Hematopoietic multipotent progenitor cell treated with erythropoietin and hydrocortisone succinate and interleukin-3 and kit ligand, for 4 days (in vitro differentiated cells): ENCODE data around the gene PRSS38.

ENCODE experiments used
- DNase-seq: peaks from one replicate; pipeline ENCODE4 v3.0.0-alpha.2; 2015

The PRSS38 gene

DNA sequence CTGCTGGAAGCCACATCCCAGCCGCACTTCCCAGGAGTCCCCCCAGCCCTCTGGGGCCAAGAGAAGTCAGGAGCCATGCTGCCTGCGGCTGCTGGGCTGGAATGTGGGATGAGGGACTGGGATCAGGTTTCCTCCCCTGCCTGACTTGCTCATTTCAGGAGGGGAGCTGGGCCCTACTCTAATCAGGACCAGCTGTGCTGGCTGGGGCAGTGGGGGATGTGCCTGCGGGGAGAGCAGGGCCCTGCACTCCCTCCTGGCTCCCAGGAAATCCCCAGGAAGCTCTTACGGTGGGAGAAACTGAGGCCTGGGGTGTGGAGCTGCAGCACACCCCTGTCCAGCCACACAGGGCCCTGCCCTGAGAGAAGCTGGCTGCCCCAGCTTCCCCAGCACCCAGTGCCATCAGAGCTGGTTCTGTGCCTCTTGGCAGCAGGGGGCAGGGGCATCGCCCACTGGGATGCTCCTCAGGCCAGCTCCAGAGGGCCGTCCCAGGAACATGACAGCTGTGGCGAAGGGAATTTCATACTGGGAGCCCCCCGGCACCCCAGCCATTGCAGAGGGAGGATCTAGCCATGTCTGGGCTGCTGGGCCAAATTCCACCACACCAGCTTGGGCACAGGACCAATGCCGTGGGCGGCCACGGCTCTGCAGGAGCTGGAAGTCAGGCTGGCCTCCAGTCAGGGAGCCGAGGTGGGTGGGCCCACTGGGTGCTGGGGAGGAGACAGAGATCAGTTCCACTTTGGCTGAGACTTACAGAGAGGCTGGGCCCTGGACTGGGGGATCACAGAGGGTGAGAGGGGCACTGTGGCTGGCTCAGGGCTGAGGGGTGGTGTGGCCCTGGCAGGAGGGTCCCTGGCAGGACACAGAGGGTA is 21.3 kb upstream of the PRSS38 start:
- no peak for DNase-seq

DNA sequence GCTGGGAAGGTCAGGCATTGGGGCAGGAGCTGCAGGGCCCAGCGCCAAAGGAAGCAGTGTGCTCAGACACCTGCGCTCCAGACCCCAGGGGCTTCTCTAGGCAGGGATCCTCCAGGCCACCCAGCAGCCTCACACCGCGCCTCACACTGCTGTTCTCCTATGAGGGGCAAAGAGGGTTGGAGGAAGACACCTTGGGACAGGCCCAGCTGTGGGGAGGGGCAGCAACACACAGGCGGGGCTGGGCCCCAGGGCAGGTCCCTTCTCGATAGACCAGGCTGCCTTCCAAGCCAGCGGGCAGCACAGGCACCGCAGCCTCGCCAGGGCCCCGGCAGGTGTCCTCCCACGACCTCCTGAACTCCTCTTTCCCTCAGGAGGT is 20.7 kb upstream of the PRSS38 start:
- DNase-seq: no peak

DNA sequence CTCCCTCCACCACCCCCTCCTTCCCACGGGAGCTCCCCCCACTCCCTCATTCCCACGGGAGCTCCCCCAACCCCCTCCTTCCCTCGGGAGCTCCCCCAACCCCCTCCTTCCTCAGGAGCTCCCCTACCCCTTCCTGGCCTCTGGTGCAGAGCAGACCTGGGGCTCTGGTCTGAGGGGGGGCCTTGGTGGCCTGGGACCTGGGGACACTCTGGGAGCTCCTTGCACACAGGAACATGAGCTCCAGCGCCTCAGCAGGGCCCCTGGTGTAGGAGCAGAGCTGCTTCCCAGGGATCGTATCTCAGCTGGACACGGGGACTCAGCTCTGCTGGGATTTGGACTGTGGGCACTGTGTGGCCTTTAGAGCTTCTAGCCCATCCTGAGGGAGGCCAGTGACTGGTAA is 19.7 kb upstream of the PRSS38 start:
- no peak for DNase-seq

DNA sequence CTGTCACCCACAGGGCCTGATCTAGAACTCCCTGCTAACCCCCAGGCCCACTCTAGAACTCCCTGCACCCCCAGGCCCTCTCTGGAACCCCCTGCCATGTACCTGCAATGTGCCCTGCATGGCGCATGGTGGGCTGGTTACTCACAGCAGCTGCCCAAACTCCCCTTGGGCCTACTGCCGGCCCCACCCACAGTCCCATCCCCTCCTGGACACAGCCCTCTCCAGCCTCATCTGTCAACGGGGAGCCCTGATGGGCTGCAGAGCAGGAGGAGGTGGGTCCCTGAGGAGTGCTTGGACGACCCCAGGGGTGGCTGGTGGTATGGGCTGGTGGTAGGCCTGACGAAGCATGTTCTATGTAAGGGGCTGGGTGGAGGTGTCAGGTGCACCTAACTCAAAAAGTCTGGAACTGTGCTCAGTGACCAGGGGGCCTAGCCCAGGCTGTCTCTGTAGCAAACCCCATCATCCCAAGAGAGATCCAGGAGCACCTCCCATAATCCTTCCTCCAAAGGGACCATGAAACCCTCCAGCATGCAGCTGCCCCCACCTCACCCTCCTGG is 19.0 kb upstream of the PRSS38 start:
- no peak for DNase-seq

DNA sequence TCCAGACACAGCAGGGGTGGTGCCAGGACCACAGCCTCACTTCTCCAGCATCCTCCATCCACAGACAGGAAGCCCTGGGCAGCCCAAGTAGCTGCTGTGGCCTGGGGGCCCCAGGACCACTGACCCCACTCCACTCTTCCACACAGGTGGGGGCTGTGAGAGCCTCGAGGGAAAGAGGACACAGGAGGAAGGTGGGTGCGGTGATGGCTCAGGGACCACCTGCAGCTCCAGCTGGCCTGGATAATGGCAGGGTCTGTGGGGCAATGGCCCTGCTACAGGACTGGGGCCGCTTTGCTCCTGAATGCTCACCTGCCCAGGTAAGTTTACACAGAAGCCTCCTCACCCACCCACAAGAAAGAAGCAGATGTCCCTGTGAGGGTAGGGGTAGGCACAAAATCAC is 18.3 kb upstream of the PRSS38 start:
- DNase-seq: no peak

DNA sequence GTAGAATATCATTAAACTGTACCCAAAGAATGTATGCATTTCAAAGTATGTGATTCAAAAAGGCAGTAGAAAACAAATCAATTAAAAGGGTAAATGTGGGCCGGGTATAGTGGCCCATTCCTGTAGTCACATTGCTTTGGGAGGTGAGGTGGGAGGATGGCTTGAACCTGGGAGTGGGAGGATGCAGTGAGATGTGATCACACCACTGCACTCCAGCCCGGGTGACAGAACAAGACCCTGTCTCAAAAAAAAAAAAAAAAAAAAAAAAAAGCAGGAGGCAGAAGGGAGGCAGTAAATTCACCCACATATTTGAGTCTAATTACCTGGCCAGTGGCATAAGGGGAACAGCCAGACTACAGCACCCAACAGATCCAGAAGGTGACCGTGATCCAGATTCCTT is 17.9 kb upstream of the PRSS38 start:
- DNase-seq: no peak

DNA sequence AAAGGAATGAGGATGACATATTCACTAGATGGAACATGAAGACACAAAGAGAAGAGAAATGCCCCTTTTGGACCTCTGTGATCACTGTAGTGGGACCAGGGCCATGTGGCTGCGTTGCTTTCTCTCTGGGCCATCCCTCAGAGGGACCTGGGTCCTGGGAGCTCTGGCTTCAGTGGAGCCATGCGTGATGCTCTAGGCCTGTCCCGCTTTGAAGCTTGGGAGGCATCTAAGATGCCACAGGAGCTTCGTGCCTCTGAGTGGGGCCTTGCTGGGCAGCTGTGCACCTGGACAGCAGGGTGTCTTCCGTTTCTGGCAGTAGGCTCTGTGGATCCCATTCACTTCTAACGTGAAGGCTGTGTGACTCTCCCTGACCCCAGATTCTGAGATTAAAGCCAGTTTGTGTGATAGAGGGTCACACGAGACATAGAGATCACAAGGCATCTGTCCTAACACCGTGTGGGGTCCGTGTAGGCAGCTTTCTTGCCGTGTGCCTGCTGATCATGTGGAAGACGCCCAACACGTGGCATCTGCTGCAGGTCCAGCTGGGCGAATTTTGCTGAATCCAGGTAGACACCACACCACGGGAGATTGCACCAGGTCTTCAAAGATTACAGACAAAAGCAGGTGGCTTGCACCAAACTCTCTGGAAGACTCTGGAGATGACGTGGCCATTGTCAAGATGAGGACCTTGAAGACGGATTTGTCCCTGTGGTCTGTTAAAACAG is 17.2 kb upstream of the PRSS38 start:
- no peak for DNase-seq

DNA sequence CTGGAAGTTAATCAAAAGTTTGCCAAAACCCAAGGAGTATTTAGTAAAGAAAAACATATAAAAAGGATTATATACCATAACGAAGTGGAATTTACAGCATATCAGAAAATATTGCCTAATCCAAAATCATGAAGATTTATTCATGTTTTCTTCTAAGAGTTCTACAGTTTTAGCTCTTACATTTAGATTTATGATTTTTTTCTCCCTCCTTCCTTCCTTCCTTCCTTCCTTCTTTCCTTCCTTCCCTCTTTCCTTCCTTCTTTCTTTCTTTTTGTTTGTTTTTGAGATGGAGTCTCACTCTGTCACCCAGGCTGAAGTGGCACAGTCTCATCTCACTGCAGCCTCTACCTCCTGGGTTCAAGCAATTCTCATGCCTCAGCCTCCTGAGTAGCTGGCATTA is 15.7 kb upstream of the PRSS38 start:
- no peak for DNase-seq

DNA sequence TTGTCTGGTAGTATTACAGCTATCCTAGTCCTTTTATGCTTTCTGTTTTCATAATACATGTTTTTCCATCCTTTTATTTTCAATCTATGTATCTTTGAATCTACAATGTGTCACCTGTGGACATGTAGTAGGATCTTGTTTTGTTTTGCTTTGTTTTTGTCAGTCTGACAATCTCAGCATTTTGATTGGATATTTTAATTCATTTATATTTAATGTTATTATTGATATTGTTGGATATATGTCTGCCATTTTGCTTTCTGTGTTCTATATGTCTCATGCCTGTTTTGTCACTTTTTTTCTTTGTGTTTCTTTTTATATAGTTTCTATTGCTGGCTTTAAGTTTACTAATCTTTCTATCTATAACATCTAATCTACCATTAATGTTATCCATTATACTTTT is 11.5 kb upstream of the PRSS38 start:
- DNase-seq: no peak

DNA sequence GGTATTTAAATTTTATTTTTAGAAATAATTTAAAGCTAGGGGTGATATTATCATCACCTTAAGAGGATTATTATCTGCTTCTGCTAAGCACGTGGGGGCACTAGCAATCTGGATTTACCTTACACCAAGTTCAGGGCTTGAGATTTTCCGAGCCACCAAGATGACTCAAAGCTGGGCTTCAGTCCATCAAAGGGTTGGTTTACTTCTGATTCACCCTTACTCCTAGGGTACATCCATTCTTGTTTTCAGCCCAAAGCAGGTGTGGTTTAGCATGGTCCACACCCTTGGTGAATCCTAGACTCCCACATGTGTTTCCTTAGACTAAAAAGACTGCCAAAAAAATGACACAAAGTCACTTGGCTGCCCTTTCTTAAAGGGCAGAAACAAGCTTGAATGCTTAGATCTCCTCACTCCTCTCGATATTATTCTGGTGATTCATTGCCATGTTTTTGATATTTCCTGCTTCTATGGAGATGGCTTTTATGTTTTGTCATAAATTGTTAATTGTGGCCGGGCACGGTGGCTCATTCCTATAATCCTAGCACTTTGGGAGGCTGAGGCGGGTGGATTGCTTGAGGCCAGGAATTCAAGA is 9.8 kb upstream of the PRSS38 start:
- no peak for DNase-seq

DNA sequence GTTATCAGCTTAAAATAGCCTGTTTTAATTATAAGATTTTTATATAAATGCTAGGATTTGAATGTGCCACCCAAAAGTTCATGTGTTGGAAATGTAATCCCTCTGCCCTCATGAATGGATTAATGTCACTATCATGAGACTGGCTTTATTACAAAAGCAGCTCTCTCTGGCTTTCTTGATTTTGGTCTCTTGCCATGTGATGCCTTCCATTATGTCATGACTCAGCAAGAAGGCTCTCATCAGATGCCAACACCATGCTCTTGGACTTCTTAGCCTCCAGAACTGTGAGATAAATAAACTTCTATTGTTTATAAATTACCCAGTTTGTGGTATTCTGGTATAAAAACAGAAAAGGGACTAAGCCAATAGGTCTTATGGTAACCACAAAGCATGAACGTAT is 6.9 kb upstream of the PRSS38 start:
- peak; percentile 21 for DNase-seq

DNA sequence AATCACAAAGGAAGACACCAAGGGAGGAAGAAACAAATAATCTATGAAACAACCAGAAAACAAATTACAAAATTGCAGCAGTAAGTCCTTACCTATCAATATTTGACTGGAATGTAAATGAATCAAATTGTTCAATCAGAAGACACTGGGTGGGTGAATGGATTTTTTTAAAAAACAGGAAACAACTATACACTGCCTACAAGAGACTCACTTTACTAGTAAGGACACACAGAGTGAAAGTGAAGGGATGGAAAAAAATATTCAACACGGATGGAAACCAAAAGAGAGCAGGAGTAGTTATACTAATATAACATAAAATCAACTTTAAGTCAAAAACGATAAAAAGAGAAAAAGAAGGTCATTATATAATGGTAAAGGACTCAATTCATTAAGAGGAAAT is 6.4 kb upstream of the PRSS38 start:
- no peak for DNase-seq

DNA sequence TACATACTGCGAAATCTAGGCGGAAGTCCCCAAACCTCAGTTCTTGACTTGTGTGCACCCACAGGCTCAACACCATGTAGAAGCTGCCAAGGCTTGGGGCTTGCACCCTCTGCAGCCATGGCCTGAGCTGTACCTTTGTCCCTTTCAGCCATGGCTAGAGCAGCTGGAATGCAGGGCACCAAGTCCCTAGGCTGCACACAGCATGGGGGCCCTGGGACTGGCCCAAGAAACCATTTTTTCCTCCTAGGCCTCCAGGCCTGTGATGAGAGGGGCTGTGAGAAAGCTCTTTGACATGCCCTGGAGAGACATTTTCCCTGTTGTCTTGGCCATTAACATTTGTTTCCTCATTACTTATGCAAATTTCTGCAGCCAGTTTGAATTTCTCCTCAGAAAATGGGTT is 1.5 kb upstream of the PRSS38 start:
- no peak for DNase-seq

DNA sequence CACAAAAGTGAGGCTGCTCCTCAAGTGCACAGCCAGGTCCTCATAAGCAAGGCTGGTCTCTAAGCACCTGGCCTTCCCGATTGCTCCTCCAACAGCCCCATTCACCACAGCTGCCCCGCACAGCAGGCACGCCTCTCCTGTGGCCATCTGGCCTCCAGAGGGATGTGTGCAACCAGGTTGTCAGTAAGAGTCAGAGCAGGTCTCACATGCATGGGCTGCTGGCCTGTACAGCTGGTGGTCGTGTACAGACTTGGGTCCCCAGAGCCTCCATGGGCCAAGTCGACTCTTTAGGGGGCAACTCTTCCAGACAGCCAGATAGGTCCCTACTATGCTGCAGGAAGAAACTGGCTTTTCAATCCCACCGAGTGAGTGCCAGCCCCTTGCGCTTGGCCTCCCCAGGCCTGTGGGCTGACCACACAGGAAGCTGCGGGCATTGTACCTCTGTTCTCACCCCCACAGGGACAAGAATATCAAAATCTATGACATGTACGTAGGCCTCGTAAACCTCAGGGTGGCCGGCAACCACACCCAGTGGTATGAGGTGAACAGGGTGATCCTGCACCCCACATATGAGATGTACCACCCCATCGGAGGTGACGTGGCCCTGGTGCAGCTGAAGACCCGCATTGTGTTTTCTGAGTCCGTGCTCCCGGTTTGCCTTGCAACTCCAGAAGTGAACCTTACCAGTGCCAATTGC is 1.4 kb downstream of the PRSS38 start:
- no peak for DNase-seq

DNA sequence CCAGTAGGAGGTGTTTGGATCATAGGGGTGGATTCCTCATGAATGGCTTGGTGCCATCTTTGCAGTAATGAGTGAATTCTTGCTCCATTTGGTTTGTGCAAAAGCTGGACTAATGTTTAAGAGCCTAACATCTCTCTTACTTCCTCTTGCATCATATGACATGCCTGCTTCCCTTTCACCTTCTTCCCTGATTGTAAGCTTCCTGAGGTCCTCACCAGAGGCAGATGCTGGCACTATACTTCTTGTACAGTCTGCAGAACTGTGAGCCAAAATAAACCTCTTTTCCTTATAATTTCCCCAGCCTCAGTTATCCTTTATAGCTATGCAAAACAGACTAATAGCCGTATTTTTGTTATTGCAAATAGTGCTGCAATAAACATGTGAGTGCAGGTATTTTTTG is 8.1 kb downstream of the PRSS38 start:
- no peak for DNase-seq

DNA sequence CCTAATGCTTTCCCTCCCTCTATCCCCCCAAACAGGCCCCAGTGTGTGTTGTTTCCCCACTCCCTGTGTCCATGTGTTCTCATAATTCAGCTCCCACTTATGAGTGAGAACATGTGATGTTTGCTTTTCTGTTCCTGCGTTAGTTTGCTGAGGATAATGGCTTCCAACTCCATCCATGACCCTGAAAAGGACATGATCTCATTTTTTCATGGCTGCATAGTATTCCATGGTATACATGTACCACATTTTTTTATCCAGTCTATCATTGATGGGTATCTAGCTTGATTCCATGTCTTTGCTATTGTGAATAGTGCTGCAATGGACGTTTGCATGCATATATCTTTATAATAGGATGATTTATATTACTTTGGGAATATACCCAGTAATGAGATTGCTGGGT is 8.7 kb downstream of the PRSS38 start:
- no peak for DNase-seq

DNA sequence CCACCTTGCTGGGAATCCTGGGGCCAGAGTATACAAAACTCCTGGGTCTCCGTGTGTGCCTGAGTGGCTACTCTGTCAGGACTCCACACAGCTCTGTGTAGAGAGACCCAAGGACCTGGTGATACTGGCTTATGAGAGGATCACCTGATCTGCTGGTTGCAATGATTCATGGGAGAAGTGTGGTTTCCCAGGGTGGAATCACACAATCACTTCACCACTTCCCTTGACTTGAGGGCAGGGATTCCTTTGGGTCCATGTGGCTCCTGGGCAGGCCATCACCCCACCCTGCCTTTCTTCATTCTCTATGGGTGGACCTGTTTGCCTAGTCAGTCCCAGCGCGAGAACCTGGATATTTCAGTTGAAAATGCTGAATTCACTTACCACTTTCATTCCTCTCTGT is 13.3 kb downstream of the PRSS38 start:
- no peak for DNase-seq

DNA sequence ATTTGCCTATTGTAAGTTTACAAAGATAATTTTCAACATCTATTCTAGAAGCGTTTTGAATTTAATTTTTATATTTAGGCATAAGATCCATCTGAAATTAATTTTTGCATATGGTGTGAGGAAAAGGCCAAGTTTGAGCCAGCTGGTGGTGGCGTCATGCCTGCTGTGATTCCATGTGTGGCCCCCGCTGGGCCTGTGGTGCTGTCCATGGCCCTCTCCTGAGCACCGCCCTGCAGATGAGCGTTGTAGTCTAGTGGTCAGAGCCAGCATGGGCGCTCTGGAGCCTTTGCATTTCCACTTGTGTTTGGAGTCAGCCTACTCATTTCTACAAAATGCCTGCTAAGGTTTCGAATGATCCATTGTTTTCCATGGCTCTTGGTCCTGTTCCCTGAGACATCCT is 22.7 kb downstream of the PRSS38 start:
- DNase-seq: no peak

DNA sequence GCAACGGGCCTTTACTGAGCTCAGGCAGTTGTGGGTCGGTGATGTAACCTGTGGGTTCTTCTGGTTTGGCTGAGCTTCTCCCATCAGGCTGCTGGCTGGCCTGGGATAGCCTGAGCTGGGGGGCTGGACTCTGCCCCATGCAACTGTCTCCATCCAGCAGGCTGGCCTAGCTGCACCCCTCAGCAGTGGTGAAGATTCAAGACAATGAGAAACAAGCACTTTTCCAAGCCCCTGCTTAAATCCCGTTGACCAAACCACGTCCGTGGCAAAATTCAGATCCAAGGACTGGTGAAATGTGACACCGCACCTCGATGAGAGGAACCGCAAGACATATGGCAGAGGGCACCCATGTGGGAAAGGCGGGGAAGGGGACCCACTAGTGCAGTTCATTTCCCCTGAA is 25.6 kb downstream of the PRSS38 start:
- DNase-seq: no peak

DNA sequence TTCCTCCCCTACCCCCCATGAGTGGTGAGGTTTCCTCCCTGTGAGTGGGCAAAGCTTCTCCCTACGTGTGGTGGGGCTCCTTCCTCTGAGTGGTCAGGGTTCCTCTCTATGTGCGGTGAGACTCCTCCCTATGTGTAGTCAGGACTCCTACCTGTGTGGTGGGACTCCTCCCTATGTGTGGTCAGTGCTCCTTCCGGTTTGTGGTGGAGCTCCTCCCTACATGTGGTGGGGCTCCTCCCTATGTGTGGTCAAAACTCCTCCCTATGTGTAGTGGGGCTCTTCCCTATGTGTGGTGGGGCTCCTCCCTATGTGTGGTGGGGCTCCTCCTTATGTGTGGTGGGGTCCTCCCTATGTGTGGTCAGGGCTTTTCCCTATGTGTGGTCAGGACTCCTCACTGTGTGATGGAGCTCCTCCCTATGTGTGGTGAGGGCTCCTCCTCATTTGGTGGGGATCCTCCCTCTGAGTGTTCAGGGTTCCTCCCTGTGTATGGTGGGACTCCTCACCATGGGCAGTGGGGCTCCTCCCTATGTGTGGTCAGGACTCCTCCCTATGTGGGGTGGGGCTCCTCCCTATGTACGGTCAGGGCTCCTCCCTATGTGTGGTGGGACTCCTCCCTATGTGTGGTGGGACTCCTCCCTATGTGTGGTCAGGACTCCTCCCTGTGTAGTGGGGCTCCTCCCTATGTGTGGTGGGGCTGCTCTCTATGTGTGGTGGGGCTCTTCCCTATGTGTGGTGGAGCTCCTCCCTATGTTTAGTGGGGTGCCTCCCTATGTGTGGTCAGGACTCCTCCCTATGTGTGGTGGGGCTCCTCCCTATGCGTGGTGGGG is 29.1 kb downstream of the PRSS38 start:
- DNase-seq: peak; percentile 40

DNA sequence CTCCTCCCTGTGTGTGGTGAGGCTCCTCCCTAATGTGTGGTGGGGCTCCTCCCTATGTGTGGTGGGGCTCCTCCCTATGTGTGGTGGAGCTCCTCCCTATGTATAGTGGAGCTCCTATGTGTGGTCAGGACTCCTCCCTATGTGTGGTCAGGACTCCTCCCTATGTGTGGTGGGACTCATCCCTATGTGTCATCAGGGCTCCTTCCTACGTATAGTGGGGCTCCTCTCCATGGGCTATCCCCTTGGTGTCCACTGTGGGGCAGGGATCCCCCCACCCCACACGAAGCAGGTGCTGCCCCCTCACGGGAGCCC is 29.6 kb downstream of the PRSS38 start:
- DNase-seq: no peak

DNA sequence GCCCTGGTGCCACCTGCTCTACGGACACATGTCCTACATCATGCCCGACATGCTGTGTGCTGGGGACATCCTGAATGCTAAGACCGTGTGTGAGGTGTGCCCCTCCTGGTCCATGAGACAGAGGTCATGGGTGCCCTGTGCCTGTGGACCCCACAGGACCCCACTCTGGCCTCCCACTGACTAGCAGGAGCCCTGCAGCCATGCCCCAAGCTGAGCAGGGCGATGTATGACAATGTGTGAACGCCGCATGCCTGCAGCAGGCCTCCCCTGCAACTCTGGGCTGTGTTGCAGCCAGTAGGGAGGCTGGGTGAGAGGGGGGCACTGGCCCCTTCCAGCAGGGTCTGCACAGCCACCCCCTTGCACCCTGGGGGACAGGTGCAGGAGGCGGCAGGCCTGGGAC is 30.0 kb downstream of the PRSS38 start:
- DNase-seq: no peak
